Vagina (tissue), 2 donors: Measurements from ENCODE around the gene SYT13.

Experiments
- CTCF ChIP-seq, 3 experiments: fragments of 450-650 bp in 2 of 3; fragments of 200-600 bp in 1 of 3; sonication (generic) in 1 of 3; IDR thresholded peaks; one replicate each; pipeline ENCODE4 v1.5.1; 2017 to 2019; ENCODE audit warnings: antibody characterized with exemption in 3 of 3, mild to moderate bottlenecking in 2 of 3, moderate library complexity in 2 of 3
- POLR2A ChIP-seq, 2 donors: fragments of 450-650 bp; IDR thresholded peaks; one replicate each; pipeline ENCODE4 v1.6.1; 2017; ENCODE audit warnings: antibody characterized with exemption in 2 of 2, mild to moderate bottlenecking in 2 of 2, moderate library complexity in 2 of 2

DNA sequence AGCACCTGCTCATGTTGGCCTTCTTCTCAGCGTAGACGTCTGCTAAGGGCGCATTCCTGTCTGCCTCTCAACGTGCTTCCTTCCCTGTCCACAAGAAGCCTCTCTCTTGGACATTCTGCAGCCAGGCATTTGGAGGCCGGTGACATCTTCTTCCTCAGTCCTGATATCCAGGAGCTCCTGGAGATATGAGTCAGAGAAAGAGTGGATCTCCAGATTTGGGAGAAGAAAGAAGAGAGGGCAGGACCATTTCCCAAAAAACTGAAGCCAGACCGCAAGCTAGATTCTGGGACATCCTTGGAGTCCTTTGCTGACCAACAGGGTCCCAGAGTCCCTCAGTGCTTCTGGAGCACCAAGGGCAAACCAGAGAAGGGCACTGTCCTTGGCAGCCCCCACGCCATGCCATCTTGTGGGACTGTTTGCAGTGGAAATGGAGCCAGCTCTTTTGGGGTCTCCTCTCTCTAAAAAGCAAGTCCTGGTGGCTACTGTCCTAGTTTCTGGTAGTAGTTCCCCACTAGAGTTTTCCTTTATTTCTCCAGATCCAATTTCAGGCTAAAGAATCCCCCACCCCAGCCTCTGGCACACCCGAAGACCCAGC lies 36.1 kb upstream of the SYT13 start:
- TF ChIP-seq CTCF (IDR thresholded peaks at IDR 0.05) (no peak), POLR2A (IDR thresholded peaks at IDR 0.05) (no peak)
